Bone marrow (tissue), 2 donors: ENCODE results near the gene HOXB8.

Source experiments
- DNase-seq, 2 donors: peaks; one replicate each; lab custom pipeline; 2025; lab: John Stamatoyannopoulos, UW

The HOXB8 gene

GRCh38 chr17:48637323-48638260 is 22.5 kb upstream of the HOXB8 start:
- no peak for DNase-seq

GRCh38 chr17:48636177-48637018 is 21.3 kb upstream of the HOXB8 start:
- peak in 1 of 2 donors; percentile 43 for DNase-seq

GRCh38 chr17:48634493-48635208 is 19.6 kb upstream of the HOXB8 start:
- DNase-seq = no peak

- no peak for DNase-seq
These were observed 18.2 kb upstream of the HOXB8 start for GRCh38 chr17:48633266-48633677.

GRCh38 chr17:48632579-48633265 is 17.6 kb upstream of the HOXB8 start:
- no peak for DNase-seq

GRCh38 chr17:48631693-48632578 is 16.8 kb upstream of the HOXB8 start:
- no peak for DNase-seq

GRCh38 chr17:48630925-48631692 is 16.0 kb upstream of the HOXB8 start:
- no peak for DNase-seq

GRCh38 chr17:48630009-48630924 is 15.2 kb upstream of the HOXB8 start:
- DNase-seq = no peak

GRCh38 chr17:48629411-48629759 is 14.3 kb upstream of the HOXB8 start:
- no peak for DNase-seq

- DNase-seq = no peak
These were observed 13.7 kb upstream of the HOXB8 start for GRCh38 chr17:48628649-48629410.

GRCh38 chr17:48627623-48628521 is 12.8 kb upstream of the HOXB8 start:
- no peak for DNase-seq

- no peak for DNase-seq
These were observed 12.1 kb upstream of the HOXB8 start for GRCh38 chr17:48627118-48627597.

GRCh38 chr17:48626245-48627117 is 11.4 kb upstream of the HOXB8 start, which contains the start of gene HOXB9:
HOXB9 (minus strand) TSS chr17:48626358; CDS start chr17:48626269, 89 bp downstream.
- DNase-seq = no peak

- DNase-seq = peak in 1 of 2 donors; percentile 60
These were observed 10.6 kb upstream of the HOXB8 start for GRCh38 chr17:48625495-48626244.
